ENCODE results near the gene TRIM71. TPM values are rescaled to one million over a fixed set of nuclear protein-coding genes. Genes with fewer than 3 reads are reported as not detected.
A peak's percentile ranks its signal among the peaks of the same experiment; 100 is the strongest.

The TRIM71 gene
- total RNA-seq, 3 donors from 2014 or later = not detected

GRCh38 chr3:32885283-32885901 is 67.6 kb downstream of the TRIM71 start:
- ATAC-seq (no peak), DNase-seq (no peak)
- no peak overlapping the region for H3K4me3 ChIP-seq
- H3K9me3 ChIP-seq = no peaks in the 10 kb centered on the region
- TF ChIP-seq CTCF (IDR thresholded peaks at IDR 0.05) = no peak
- no peaks in the 10 kb centered on the region for H3K36me3 ChIP-seq (ENCODE audit: low read depth)
- H3K4me1 ChIP-seq (ENCODE audit: low read depth) = no peaks in the 10 kb centered on the region
- intact Hi-C loops (cut with DNase I, micrococcal nuclease) = no loop called here

GRCh38 chr3:32886296-32886695 is 68.5 kb downstream of the TRIM71 start:
- DNase-seq (no peak), ATAC-seq (peak; percentile 41)
- Histone ChIP-seq H3K4me3 (no peak overlapping the region), H3K36me3 (ENCODE audit: low read depth) (no peaks in the 10 kb centered on the region), H3K9me3 (no peaks in the 10 kb centered on the region), H3K4me1 (ENCODE audit: low read depth) (no peaks in the 10 kb centered on the region)
- intact Hi-C loops (cut with DNase I, micrococcal nuclease) = no loop called here
- TF ChIP-seq CTCF (IDR thresholded peaks at IDR 0.05) = no peak

- intact Hi-C loops (cut with DNase I, micrococcal nuclease) = no loop called here
- TF ChIP-seq CTCF (IDR thresholded peaks at IDR 0.05) = no peak
- ATAC-seq = no peak
These were observed 69.1 kb downstream of the TRIM71 start for GRCh38 chr3:32886911-32887310.

GRCh38 chr3:32888739-32889138 is 70.9 kb downstream of the TRIM71 start:
- intact Hi-C loops (cut with DNase I, micrococcal nuclease) = no loop called here
- ATAC-seq = no peak
- DNase-seq = no peak
- H3K36me3 ChIP-seq (ENCODE audit: low read depth) = no peaks in the 10 kb centered on the region
- no peaks in the 10 kb centered on the region for H3K9me3 ChIP-seq
- H3K4me1 ChIP-seq (ENCODE audit: low read depth) = no peaks in the 10 kb centered on the region
- no peak for TF ChIP-seq CTCF (IDR thresholded peaks at IDR 0.05)
- no peak overlapping the region for H3K4me3 ChIP-seq

More at GRCh38 chr3:32886911-32887310, 69.1 kb downstream of the TRIM71 start:
- Histone ChIP-seq H3K9me3 (no peaks in the 10 kb centered on the region), H3K4me3 (no peak overlapping the region), H3K36me3 (ENCODE audit: low read depth) (no peaks in the 10 kb centered on the region), H3K4me1 (ENCODE audit: low read depth) (no peaks in the 10 kb centered on the region)
- no peak for DNase-seq

- TF ChIP-seq CTCF (IDR thresholded peaks at IDR 0.05) = no peak
- ATAC-seq = no peak
- Histone ChIP-seq H3K4me3 (no peak overlapping the region), H3K9me3 (no peaks in the 10 kb centered on the region), H3K4me1 (ENCODE audit: low read depth) (no peaks in the 10 kb centered on the region), H3K36me3 (ENCODE audit: low read depth) (no peaks in the 10 kb centered on the region)
- no peak for DNase-seq
- intact Hi-C loops (cut with DNase I, micrococcal nuclease) = no loop called here
These were observed 72.9 kb downstream of the TRIM71 start for GRCh38 chr3:32890420-32891276.

Data from mucosa of descending colon (tissue), 3 donors.